Measurements from ENCODE around the gene AFDN.

The AFDN gene

DNA sequence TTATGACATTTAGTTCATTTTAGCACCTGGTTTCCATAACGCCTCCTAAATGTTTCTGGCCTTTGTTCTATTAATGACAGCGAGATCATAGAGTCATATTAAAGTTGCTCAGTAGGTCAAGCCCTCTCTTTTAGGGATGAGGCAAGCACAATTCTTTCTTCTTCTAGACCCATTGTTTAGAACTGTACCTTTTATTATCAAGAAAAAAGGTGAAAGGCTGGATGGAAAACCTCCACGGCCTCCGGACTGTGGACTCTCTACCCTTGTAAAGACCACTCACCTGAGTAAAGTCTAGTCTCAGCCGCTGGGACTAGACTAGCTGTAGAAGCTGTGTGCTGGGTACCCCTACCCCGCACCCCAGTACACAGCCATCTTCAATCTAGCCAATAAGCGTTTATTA, 6.0 kb upstream of the AFDN start:
- no peak for DNase-seq

DNA sequence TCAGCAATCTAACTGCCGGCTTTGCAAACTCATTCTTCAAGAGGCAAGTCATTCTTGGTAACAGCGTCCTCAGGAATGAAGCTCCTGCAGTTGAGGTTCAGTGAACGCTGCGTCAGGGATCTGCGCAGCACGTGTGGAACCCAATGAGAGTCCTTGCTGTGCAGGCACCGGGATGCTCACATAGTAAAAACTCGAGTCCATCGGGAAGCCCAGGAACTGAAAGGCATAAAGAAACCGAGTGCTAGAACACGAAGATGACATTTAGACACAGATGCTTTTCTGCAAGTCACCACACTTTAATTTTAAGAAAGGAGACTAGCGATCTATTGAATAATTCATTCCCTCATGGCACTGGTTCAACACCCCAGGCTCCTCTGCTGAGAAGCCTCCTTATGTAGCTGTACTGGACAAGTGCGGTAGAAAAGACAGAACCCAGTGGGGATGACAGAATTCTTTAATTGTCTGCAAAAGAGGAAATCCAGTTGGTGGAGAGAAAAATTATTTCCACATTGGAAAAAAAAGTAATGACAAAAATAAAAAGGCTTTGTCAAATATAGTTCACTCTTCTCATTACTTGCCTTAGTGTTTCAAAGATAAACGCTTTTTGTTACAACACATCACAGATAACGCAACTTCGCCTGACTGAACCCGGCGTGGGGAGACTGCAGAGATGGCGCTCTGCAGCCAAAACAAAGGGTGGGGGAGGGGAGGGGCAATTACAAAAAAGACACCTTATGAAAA, 1.9 kb upstream of the AFDN start:
- no peak for DNase-seq

DNA sequence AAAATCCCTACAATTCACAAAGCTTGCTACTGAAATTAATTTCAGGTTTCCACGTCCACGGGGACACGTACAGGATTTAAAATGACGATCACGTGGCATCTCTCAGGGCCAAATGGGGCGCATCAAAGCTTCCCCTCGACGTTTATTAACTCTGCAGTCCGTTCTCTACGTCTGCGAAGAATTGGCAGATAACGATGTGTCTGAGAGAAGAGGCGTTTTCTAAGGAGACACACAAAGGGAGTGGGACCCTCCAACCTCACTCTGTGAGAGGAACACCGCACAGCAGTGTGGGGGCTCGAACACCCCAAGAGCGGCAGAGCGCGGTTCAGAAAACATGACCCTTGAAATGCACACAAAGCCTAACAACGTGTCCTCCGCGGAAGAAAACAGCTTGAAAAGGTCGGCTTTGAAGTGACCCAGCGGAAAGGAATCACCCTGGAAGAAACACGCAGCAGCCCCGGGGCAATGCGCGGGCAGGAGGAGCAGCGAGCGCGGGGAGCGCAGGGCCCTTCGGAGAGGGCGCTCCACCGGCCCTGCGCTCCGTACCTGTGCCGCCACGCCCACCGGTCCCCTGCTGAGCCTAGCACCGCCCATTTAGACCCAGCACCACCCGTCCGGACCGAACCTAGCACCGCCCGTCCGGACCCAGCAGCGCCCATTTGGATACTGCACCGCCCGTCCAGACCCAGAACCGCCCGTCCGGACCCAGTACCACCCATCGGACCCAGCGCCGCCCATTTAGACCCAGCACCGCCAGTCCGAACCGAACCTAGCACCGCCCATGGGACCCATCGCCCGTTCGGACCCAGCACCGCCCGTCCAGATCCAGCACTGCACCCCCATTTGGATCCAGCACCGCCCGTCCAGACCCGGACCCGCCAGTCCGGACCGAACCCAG, 1.1 kb upstream of the AFDN start:
- no peak for DNase-seq

DNA sequence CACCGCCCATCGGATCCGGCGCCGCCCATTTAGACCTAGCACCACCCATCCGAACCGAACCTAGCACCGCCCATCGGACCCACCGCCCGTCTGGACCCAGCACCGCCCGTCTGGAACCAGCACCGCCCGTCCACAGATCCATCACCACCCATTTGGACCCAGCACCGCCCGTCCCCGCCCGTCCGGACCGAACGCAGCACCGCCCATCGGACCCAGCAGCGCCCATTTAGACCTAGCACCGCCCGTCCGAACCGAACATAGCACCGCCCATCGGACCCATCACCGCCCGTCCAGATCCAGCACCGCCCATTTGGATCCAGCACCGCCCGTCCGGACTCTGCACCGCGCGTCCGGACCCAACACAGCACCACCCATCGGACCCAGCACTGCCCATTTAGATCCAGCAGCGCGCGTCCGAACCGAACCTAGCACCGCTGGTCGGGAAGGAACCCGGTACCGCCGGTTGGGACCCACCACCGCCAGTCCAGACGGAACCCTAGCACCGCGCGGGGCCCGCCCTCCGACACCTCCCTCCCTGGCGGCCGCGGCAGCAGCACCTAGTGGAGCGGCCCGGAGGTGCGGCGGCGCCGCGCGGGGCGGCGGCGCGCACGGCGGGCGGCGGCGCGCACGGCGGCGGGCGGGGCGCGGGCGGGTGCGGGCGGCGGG, 348 bp upstream of the AFDN start:
- DNase-seq = peak; percentile 50

DNA sequence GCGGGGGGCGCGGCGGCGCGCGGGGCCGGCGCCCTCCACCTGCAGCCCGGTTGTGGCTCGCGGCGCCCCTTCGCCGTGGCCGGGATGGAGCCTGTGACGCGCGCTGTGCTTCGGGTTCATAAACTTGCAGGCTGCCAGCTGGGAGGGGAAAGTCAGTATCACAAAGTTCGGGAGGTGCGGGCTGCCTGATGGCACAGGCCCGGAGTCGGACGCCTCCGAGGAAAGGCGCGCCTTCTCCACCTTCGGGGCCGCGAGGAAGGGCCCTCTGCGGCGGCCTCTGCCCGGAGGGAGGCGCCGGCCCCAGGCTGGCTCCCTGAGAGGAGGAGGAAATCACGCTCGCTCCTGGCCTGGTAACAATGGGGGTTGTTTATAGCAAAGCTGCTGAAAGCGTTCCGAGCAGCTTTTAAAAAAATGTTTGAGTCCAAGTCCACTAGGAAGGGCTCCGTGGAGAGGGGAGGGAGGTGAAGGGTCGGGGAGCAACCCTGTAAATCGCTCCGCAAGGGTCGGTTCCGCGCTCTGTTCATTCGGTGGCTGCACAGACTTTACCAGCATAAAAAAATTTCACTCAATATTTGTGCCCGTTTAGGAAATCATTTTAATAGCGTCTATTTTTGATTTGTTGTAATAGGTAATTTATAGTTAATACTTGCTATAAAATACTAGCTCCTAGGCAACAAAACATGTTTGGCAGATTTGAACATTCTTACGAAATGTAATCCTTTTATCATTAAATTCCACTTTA, 1.0 kb downstream of the AFDN start:
- no peak for DNase-seq

DNA sequence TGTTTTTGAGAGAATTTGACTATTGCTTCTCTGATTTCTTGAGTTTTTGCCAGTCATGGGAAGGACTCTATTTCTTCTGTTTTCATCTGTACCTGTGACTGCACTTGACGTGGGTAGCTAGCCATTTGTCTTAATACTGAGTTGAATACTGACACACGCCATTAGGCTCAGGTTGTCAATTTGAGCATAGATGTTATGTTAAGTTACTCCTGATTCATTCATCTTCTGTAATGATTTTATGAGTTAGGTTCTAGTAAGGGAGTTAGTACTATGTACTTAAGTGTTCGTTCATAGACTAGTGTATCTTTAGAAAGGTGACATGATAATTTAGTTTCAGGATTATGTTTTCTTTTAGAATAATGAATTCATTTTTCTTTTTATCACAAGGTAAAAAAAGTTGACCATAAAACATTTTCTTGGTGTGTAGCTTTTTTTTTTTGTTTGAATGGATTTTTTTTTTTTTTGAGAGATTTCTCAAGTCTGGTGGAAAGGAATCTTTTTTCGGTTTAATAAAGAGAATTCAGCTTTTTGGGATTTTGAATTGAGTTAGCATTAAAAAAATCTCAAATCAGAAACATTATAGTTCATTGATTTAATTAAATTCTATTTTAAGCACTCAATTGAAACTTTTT, 1.7 kb downstream of the AFDN start:
- no peak for DNase-seq

DNA sequence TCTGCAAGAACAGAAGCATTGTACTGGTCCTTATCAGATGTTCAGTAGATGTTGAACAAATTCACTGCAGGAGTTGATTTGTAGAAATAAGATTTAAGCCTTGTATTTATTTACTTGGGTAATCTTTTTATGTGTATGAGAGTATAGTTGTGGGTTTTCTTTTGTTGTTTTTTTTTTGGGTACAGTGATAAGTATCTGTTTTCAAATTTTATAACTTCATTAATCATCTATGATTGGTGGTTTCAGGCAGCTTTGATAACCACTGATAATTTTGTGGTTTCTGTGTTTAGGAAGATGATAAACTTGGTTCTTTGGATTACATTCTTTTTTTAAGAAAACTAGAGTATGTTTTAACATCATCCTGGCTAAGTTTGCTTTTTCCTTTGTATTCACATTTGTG, 2.8 kb downstream of the AFDN start:
- no peak for DNase-seq

DNA sequence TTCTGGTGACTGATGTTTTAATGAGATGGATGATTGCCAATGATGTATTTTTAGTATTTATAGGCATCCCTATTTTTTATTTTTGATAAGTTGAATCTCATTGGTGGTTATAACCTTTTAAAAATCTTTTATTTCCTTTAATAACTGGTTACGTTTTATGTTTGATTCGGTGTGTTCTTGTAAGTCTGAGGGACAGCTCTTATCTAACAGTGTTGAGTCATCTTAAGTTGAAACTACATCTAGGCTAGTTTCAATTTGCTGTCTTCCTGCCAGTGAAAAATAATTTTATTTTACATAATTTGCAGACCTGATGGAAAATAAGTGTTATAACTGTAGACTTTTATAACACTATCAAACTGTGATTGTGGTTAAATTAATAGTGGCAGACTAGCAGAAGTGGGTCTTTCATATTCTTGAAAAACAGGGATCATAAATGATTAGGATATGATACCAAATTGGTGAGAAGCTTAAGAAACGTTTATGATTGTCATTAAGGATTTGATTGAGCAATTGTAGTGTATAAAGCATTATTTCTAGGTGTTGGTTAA, 4.6 kb downstream of the AFDN start:
- DNase-seq = no peak

DNA sequence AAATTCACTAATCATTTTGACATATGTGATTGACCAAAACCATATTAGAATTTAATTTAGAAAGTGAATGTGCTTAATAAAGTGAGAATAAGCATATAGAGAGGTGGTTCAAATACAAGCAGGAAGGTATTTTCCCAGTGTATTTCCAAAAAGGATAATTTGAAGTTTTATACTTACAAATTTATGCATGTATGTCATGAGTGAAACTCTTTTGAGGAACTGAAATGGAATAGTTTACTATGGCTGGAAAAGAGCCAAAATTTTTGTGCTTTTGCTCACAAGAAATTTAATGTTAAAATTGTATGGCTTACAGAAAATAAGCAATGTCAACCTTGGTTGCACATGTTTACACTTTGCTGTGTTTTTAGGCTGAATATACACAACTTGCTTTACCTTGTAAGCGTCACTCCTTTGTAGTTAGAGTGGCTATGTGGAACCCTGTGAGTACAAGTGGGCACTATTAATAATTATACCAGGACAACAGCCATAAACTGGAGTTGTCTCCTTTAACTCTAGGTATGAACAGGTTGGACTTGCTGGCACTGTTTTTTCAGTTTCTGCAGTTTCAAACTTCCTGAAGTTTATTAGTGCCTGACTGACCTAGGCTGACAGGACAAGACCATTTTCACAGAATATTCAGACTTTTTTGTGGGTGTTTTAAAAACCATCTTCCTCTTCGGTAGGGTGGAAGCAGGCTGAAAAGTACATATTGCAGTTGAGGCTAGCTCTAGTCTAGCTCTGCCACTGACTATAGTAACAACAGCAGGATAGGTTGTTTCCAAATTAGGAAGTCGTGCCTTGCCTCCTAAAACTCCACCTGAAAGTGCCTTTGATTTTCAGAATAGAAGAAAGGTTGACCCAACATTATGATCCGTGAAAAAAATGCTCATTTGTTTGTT, 6.0 kb downstream of the AFDN start:
- no peak for DNase-seq

DNA sequence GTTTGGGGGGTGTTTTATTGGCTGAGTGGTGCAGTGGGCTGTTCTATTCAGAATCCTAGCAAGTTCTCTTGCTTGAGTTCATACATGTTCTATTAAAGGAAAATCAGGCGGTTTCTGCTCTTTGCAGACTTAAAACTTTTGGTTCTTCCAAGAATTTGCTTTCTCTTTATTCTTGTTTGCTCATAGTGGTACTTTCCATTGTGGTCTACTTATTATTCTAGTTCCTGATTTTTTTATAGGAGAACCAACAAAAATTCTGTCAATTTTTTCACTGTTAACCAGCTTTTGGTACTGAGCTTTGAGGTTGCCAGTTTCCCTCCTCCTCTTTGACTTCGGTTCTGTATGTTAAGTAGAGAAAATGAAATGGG, 6.7 kb downstream of the AFDN start:
- DNase-seq = no peak

DNA sequence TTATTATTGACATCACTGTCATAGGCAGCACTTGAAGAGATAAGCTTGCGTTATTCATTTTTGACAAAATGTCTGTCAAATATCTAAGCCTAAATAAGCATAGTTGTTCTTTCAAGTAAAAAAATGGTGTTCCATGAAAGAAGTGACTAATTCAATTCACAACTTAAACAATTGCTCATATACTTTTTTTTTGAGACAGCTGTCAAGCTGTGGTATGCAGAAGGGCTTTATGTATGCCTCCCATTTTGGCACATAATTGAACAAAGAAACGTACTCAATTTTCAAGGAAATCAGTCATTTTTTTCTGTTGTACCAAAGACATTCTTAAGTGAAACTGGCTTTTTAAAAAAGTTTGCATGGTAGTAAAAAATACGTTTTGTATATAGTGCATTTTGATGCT, 8.5 kb downstream of the AFDN start:
- no peak for DNase-seq

DNA sequence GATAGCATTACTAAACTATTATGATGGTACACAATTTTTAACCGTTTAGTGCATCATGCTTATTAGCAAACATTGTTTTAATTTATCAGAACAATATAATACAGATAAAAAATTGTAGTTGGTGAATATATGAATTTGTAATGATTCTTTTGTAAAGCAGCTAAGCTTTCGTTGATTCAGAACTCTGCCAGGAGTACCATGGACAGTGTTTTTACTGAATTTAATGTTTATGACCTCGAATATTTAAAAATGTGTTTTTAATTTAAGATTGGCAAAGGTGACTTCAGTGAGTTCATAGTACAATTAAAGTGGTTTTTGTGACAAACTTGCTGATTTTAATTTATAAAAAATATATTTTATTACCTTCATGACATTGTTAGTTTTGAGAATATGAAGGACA, 10.0 kb downstream of the AFDN start:
- DNase-seq = no peak

DNA sequence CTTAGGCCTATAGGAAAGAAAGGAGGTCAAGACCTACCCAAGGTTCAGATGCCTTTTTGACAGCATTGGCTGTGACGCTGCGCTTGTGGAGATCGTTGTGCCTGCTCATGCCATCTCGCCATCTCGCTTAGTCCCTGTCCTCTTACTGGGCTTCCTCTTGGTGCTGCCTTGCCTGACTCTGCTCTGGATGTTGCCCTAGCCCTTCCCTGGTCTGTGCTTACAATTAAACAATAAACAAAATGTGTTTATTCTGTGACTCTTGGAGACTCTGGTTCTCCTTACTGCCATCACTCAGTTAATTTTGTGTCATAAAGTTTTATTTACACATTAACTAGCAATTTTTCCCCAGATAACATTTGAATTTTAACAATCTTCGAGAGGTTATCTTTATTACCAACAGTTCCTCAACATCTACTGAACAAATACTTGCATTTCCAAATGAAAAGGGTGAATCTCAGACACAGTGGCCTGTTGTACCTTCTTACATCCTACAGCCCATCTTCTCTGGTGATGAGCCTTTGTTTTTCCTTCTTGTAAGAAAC, 11.6 kb downstream of the AFDN start:
- no peak for DNase-seq

DNA sequence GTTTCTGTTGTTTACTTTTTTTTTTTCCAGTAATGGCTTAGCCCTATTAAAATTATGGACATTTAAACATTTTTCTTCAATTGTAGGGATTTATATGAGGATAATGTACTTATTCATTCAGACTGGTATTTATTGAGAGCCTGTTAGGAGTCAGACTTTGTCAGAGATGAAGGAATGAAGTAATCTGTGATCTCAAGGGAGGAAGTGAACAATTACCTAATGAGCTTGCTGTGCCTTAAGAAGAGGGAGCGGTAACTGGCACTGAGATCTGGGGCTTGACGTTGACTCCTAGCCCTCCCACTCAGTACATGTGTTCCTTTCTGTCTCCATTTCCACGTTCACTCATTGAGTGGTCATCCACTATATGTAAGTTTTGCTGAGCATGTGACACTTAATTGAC, 12.6 kb downstream of the AFDN start:
- no peak for DNase-seq

DNA sequence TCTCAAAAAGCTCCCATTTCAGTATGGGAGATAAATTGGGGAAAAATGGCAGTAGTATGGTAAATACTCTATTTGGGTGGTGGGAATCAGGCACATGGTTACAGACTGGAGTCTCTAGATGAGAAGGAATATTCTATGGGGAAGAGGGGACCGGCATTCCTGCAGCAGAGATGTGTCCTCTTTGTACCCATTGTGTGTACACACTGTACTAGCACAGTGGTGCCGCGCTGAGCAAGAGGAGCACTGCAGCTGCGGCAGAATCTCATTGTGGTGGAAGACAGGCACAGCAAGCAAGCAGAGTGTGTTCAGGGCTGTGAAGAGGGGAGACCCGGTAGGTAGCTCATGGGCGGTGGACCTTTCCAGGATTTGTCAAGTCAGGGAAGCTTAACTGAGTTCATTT, 13.0 kb downstream of the AFDN start:
- no peak for DNase-seq

DNA sequence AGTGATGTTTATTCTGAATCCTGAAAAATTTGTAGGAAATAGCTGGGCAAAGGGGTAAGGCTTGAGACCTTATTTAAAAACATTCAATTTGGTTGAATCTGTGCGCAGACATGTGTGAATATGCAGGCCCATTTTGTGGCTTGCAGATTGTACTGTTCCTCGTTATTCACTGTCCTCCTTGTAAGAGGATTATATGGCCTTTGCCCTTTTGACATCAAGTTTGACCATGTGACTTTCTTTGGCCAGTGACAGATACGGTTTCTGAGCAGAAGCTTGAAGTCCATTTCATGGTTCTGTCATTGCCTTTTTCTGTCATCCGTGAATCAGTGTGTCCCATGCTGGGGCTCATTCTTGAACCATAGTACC, 13.4 kb downstream of the AFDN start:
- DNase-seq = no peak

DNA sequence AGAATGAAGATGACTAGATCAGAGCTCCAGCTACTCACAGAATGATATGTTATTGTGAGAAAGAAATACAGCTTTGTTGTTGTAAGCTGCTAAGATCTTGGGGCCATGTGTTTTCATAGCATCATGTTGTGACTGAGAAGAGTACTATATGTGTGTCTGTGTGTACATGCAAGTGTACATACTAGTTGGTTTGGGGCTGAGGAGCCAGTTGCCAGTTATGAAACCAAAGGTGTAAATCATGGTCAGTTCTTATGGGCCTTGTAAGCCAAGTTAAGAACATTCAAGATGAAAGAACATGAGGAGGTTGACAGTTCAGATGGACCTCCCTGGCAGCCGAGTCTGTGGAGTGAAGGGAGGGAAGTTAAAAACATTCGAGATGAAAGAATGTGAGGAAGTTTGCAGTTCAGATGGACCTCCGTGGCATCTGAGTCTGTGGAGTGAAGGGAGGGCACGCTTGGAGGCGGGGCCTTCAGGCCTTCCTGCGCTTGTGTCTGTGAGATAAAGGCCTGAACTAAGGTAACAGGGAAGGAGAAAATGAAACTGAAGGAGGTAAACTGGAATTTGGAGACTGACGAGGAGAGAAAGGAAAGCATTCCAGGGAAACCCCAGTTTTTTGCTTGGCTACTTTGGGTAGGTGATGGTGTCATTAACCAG, 13.9 kb downstream of the AFDN start:
- no peak for DNase-seq

DNA sequence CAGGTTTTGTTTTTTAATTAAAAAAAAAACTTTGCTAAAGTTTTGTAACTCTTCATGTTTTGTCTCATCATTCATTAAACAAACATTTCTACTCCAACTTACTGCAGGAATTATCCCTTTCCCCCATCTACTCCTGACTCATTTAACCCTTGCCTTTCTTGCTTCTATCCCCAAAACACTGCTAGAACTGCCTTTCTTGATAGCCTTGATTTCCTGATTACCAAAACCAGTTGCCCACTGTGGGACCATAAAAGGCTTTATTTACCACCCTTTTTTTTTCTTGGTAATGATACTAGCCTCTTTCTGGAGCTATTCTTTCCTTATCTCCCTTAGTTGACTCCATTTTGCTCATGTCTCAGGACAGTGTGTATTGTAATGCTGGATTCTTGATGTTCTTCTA, 15.3 kb downstream of the AFDN start:
- DNase-seq = no peak

DNA sequence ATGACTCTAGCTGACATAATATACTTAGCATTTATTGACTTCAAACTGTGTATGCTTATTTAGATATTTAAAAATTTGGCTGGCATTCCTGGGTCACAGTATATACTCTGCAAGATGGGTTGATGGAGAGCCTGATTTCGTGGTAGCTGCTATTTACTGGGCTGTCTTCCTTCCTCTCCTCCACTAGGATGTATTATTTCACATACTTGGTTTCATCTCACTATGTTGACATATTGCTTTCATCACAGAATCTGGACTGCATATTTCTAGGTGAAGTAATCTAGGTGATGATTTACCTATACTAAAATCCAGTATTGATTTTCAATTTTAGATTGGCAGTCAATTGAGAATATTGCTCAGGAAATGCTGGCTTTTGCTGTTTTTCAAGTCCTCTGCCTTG, 15.7 kb downstream of the AFDN start:
- no peak for DNase-seq

DNA sequence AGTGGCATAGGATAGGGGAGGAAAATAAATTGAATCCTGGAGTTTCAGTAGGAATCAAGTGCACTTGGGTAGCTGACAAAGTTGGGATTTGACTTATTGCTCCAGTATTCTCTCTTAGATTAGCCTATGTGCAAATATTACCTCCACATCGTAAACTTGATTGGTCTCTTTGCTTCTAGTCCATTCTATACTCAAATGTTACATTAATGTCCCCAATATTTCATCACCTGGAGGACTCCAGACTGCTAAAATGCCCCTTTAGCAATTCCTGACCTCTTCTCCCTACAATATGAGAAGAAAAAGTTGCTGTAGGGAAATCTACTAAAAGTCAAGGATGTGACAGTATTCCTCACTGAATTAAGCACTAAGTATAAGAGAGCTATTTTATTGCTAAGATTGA, 16.3 kb downstream of the AFDN start:
- no peak for DNase-seq

DNA sequence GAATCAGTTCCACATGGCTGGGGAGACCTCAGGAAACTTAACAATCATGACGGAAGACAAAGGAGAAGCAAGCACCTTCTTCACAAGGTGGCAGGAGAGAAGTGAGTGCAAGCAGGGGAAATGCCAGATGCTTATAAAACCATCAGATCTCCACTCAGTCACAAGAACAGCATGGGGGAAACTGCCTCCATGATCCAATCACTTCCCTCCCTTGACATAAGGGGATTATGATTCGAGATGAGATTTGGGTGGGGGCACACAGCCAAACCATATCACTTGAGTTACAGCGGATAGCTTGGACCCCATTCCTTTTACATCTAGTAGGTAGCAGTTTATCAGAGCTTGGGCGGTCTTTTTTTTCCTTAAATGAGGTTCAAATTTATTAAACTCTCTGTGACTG, 19.1 kb downstream of the AFDN start:
- DNase-seq = no peak
